GM12878 (cell line): ENCODE results near the gene PRKAB1. TPM values are rescaled to one million over a fixed set of nuclear protein-coding genes. Genes with fewer than 3 reads are reported as not detected.
A peak's percentile ranks its signal among the peaks of the same experiment; 100 is the strongest.

Experiments
- ATF7 ChIP-seq: fragments of 450-650 bp; IDR thresholded peaks from 2 replicates; pipeline ENCODE4 v1.6.1; 2016; ENCODE audit warnings: low read depth, mild to moderate bottlenecking
- BHLHE40 ChIP-seq, 2 experiments: fragments of 450-650 bp in 1 of 2; IDR thresholded peaks; 2 replicates each; pipeline ENCODE4 v1.6.1; 2011 to 2017; ENCODE audit warnings: low read depth in 2 of 2, borderline replicate concordance in 1 of 2, improper control_type of control experiment in 1 of 2, low read length in 1 of 2, mild to moderate bottlenecking in 1 of 2
- BMI1 ChIP-seq: fragments of 450-650 bp; IDR thresholded peaks from 2 replicates; pipeline ENCODE4 v1.6.1; 2016; ENCODE audit warnings: mild to moderate bottlenecking, moderate library complexity, borderline replicate concordance
- CREM ChIP-seq: IDR thresholded peaks from 2 replicates; pipeline ENCODE4 v1.6.1; 2014; ENCODE audit warnings: antibody characterized with exemption, low read depth
- CUX1 ChIP-seq: IDR thresholded peaks from 2 replicates; pipeline ENCODE4 v1.6.1; 2012; ENCODE audit warnings: improper control_type of control experiment, low read depth, low read length; ENCODE audit not compliant: insufficient replicate concordance
- DPF2 ChIP-seq: fragments of 450-650 bp; IDR thresholded peaks from 2 replicates; pipeline ENCODE4 v1.6.1; 2017; ENCODE audit warnings: mild to moderate bottlenecking
- FOS ChIP-seq: IDR thresholded peaks from 3 replicates; pipeline ENCODE4 v1.6.1; 2011; ENCODE audit warnings: borderline replicate concordance; ENCODE audit not compliant: insufficient read length; ENCODE audit errors: extremely low read depth
- GABPA ChIP-seq: IDR thresholded peaks from 2 replicates; pipeline ENCODE4 v1.6.1; 2014; ENCODE audit warnings: antibody characterized with exemption, low read depth, mild to moderate bottlenecking, inconsistent platforms
- HCFC1 ChIP-seq: fragments of 150-350 bp; IDR thresholded peaks from 2 replicates; pipeline ENCODE4 v1.6.1; 2014; ENCODE audit warnings: low read length
- HDAC2 ChIP-seq: fragments of 200-600 bp; sonication (generic); IDR thresholded peaks from 2 replicates; pipeline ENCODE4 v1.6.1; 2017
- JUND ChIP-seq: IDR thresholded peaks from 2 replicates; pipeline ENCODE4 v1.6.1; 2012; ENCODE audit warnings: low read depth, mild to moderate bottlenecking, low read length, improper control_type of control experiment, moderate library complexity
- MAX ChIP-seq: IDR thresholded peaks from 2 replicates; pipeline ENCODE4 v1.6.1; 2012; ENCODE audit warnings: low read depth, low read length, improper control_type of control experiment
- MTA2 ChIP-seq: fragments of 450-650 bp; IDR thresholded peaks from 2 replicates; pipeline ENCODE4 v1.6.1; 2016; ENCODE audit warnings: low read depth, mild to moderate bottlenecking, moderate library complexity
- MYB ChIP-seq: fragments of 150-350 bp; IDR thresholded peaks from 2 replicates; pipeline ENCODE4 v1.6.1; 2014; ENCODE audit warnings: mild to moderate bottlenecking, low read depth, low read length, borderline replicate concordance
- NFXL1 ChIP-seq: fragments of 450-650 bp; IDR thresholded peaks from 2 replicates; pipeline ENCODE4 v1.6.1; 2017; ENCODE audit warnings: antibody characterized with exemption, mild to moderate bottlenecking, borderline replicate concordance
- NR2C1 ChIP-seq: fragments of 450-650 bp; IDR thresholded peaks from 2 replicates; pipeline ENCODE4 v1.6.1; 2017; ENCODE audit warnings: antibody characterized with exemption, mild to moderate bottlenecking, moderate library complexity
- PML ChIP-seq: IDR thresholded peaks from 2 replicates; pipeline ENCODE4 v1.6.1; 2012; ENCODE audit warnings: low read length, inconsistent platforms
- SP1 ChIP-seq: IDR thresholded peaks from one replicate; pipeline ENCODE4 v1.6.1; 2011; ENCODE audit warnings: low read depth, low read length
- STAT3 ChIP-seq: IDR thresholded peaks from 2 replicates; pipeline ENCODE4 v1.6.1; 2011; ENCODE audit warnings: low read depth, low read length, improper control_type of control experiment
- TCF7 ChIP-seq: IDR thresholded peaks from 2 replicates; pipeline ENCODE4 v1.6.1; 2014; ENCODE audit warnings: antibody characterized with exemption, borderline replicate concordance
- ZNF24 ChIP-seq: fragments of 450-650 bp; IDR thresholded peaks from 2 replicates; pipeline ENCODE4 v1.6.1; 2017; ENCODE audit warnings: antibody characterized with exemption, mild to moderate bottlenecking
- polyA plus RNA-seq, 11 experiments: library from polyadenylated mRNA; depleted of rRNA in 4 of 11; unstranded in 6 of 11; stranded (reverse) in 5 of 11; fragments of >200 nt; fragmentation: Nextera tagmentation in 4 of 11; fragmentation: Illumina TruSeq in 1 of 11; extraction: Ambion mirVana in 4 of 11; extraction: Trizol in 1 of 11; gene quantifications; 1 replicate in 1 of 11; 2 replicates in 10 of 11; pipeline versions ENCODE4 v1.2.1 to v1.2.3, GENCODE V29; 2011 to 2016; ENCODE audit warnings: inconsistent platforms in 2 of 11, missing spikeins in 2 of 11, low read depth in 1 of 11
- total RNA-seq, 4 experiments: library from RNA; depleted of rRNA in 3 of 4; stranded (reverse); fragments of >200 nt in 3 of 4; fragmentation: Illumina TruSeq in 1 of 4; extraction: Trizol in 1 of 4; gene quantifications; 2 replicates each; pipeline versions ENCODE4 v1.2.1 to v1.2.3, GENCODE V29; 2013 to 2021
- TF ChIP-seq, protein P1 (sequence below): IDR thresholded peaks from 2 replicates; pipeline ENCODE4 v1.6.1; 2011; ENCODE audit warnings: low read depth, low read length, improper control_type of control experiment, borderline replicate concordance
- TF ChIP-seq, protein P2 (sequence below): fragments of 450-650 bp; IDR thresholded peaks from 2 replicates; pipeline ENCODE4 v1.6.1; 2016; ENCODE audit warnings: mild to moderate bottlenecking

Gene PRKAB1
- total and polyA plus RNA-seq, 10 of the 15 experiments (the other 5 are each of a cell fraction or from before 2014, with no cell fraction given) = 24.6 to 85.0 (median 50.6) TPM

DNA sequence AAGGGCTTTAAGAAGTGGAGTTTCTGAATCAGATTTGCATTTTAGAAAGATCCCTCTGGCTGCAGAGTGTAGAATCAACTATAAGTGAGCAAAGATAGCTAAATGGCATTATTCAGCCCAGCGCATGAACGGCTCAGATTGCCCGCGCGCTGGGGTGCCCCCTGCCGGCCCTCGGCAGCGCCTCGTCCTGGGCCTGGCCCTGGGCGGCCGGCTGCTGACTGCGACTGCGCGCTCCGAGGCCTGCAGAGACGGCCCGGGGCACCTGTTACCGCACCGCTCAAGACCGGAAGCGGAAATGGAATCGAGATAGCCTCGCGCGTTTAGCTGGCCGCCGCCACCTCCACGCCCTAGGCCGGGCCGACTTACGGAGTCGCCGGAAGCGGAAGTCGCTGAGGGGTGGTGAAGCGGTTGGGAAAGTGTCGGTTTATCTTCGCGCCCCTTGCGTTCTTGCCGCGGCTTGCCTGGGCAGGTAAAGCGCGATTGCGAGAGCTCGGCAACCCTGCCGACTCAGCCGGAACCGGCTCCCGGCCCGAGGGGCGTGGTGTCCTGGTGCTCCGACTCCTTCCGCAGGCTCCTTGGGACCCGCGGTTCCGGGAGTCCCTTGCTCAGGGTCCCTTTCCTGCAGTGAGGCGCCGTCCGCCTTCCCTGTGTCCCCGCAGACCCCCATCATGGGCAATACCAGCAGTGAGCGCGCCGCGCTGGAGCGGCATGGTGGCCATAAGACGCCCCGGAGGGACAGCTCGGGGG is at the start of gene PRKAB1 (continued):
- no peak for TF ChIP-seq CUX1
- TF ChIP-seq ATF7 = 0 out of 2 replicates have a peak, but pooled peaks have one; percentile 19
- no peak; the same call in none of the 2 replicates for TF ChIP-seq DPF2
- 0 out of 2 replicates have a peak, but pooled peaks have one; percentile 67 for TF ChIP-seq HDAC2
- TF ChIP-seq NR2C1 = peak; percentile 83
- no peak for TF ChIP-seq TCF7
- TF ChIP-seq, protein P1, sequence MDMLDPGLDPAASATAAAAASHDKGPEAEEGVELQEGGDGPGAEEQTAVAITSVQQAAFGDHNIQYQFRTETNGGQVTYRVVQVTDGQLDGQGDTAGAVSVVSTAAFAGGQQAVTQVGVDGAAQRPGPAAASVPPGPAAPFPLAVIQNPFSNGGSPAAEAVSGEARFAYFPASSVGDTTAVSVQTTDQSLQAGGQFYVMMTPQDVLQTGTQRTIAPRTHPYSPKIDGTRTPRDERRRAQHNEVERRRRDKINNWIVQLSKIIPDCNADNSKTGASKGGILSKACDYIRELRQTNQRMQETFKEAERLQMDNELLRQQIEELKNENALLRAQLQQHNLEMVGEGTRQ = no peak
- peak; percentile 77 for TF ChIP-seq MAX
- TF ChIP-seq BHLHE40 (IDR thresholded peaks at IDR 0.05; ENCODE audit: borderline replicate concordance in 1 of 2, low read depth in 2 of 2, low read length in 1 of 2) = peak; percentile 29 to 70; a peak in 3 of 4 replicates
- TF ChIP-seq STAT3 = no peak
- TF ChIP-seq FOS = no peak
- no peak for TF ChIP-seq MYB
- TF ChIP-seq SP1 = no peak
- peak; percentile 78; the same call in 1 of the 2 replicates for TF ChIP-seq PML
- TF ChIP-seq CREM = peak; percentile 65
- TF ChIP-seq NFXL1 = no peak
- TF ChIP-seq BMI1 = no peak
- peak; percentile 95 for TF ChIP-seq GABPA
- peak; percentile 65 for TF ChIP-seq HCFC1
- TF ChIP-seq, protein P2, sequence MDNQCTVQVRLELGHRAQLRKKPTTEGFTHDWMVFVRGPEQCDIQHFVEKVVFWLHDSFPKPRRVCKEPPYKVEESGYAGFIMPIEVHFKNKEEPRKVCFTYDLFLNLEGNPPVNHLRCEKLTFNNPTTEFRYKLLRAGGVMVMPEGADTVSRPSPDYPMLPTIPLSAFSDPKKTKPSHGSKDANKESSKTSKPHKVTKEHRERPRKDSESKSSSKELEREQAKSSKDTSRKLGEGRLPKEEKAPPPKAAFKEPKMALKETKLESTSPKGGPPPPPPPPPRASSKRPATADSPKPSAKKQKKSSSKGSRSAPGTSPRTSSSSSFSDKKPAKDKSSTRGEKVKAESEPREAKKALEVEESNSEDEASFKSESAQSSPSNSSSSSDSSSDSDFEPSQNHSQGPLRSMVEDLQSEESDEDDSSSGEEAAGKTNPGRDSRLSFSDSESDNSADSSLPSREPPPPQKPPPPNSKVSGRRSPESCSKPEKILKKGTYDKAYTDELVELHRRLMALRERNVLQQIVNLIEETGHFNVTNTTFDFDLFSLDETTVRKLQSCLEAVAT = peak; percentile 45
- no peak for TF ChIP-seq MTA2
- no peak for TF ChIP-seq ZNF24
- TF ChIP-seq JUND = no peak
